DLD1 (cell line): ENCODE data around the gene PON3.
"Not testable (repeated sequence)": the region's sequence is repeated elsewhere in the genome, so short reads cannot be mapped to it uniquely, and the experiment has no call there.

Experiments used
- in situ Hi-C: cut with HindIII; loops from 2 replicates; pipeline ENCODE4 v1.10.0; 2017; ENCODE audit warnings: low sequenced_read_pairs

PON3 gene

DNA sequence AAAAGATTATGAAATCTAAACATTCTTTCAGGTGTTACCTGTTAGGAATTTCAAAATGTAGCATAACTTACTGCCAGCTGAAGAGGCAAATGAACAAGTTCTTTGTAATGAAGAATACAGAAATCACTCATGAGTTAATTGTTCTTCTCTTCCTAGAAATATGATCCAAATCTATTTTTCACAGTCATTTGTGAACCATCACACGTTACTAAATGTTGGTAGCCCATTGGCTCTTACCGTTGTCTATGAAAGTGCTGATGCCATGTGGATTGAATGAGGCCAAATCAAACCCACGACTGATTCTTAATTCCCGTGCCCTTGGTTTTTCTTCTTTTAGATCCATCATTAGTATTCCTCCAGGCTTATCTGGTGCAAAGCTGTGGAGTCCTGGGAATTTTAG is 15.9 kb upstream of the PON3 start:
- in situ Hi-C loops, result no loop called here

DNA sequence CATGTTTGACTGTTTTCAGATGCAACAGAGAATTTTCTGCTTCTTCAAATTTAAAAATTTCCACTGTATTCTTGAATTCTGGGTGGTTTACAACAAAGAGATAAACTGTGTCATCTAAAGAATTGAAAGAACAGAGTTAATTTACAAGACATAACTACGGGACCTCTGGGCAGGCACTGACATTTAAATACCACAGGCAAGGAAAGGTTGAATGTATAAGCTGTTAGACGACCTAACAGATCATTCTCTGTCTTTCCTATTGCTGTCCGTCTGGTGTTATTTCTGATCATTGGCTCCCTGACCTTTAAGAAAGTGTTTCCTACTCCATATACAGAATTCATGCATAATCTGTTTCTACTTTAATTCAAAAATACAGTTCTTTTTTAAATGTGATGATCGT is 15.5 kb upstream of the PON3 start:
- in situ Hi-C loops, result no loop called here

DNA sequence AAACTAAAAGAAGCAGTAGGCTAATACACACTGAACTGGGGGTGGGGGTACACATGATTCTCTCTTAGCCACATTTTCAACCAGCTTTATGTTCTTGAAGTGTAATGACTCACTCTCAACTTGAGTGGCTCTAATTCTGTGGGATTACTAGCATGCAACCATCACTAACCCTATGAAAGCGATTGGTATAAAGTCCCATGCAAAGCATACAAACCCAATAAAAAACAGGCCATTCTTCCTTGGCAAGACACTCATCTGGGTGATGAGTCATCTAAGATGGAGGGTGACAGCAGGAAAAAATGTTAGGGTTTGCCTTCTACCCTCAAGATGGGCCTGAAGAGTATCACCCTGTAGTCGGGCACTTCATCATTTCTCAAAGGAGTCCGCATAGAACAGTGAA is 14.9 kb upstream of the PON3 start:
- in situ Hi-C loops, result no loop called here

DNA sequence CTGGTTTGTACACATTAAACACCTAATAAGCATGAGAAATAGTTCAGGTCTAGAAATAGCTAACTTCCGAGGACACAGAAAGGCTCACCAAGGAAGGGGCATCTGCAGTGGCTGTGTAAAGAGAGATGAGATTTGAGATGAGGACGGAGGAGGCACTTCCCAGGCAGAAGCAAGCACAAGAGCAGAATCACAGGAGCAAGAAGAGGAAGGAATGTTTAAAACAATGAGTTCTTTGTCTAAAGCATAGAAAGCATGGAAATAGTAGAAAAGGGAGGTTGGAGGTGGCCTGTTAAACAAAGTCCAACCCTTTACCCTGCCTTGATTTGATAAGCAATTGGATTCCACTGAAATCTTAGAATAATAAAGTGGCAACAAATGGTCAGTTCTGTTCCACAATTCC is 11.6 kb upstream of the PON3 start:
- in situ Hi-C loops, result loop anchor here (5.0 kb wide), 1 partner anchor 80 kb away; the partner anchor contains the start of gene ASB4

DNA sequence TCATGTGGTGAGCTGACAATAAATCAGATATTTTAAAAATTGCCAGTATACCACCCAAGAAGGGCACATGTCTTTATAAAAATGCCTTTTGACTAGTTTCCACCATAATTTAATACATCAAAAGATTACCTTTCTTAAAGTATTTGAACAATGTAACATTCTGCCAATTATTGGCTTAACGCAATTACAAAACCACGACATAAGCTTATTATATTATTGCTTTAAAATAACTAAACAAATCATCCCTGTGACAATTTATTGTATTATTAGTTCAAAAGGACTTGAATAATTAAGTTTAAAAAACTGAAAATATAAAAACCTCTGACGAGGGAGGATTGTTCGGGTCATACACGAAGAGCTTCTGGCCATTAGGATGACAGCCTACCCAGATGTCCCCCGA is 9.6 kb upstream of the PON3 start:
- in situ Hi-C loops, result loop anchor here (5.0 kb wide), 1 partner anchor 82 kb away; the partner anchor contains the start of gene ASB4

DNA sequence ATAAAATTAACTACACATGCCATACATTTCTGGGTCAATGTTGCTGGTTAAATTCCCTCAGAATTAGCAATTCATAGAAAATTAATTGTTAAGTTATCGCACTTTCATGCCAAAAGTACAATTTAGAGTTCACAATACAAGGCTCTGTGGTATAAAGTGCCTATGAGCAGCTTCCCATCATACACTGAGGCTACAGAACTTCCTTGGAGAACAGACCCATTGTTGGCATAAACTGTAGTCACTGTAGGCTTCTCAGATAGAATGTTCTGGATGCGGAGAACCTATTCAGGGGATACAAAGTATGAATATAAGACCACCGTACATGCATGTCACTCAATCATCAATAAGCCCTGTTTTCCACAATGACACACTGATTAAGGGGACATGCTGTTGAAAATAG is 9.0 kb upstream of the PON3 start:
- in situ Hi-C loops, result loop anchor here (5.0 kb wide), 1 partner anchor 82 kb away; the partner anchor contains the start of gene ASB4

DNA sequence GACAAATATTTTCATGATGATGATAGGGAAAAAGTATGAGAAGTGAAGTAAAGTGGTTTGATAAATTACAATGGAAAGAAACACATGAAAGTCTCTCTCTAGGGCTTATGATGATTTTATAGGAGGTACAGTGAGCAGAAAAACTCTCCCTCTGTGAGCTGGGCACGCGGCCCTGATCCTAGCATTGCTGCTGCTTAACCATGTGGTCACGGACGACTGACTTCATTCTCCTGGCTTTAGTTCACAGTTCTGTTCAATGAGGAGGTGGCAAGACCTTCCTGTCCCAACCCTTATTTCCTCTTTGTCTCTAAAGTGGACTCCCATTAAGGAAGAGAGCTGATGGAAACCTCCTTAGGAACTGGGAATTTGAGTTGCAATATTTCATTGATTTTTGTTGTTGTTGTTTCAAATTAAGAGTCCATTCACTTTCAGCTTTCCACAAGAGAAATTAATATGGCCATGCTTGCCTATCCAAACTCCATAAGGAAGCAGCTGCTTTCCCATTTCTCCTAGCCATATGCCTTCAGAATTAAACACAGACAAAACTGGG is 8.2 kb upstream of the PON3 start:
- in situ Hi-C loops, result no loop called here

DNA sequence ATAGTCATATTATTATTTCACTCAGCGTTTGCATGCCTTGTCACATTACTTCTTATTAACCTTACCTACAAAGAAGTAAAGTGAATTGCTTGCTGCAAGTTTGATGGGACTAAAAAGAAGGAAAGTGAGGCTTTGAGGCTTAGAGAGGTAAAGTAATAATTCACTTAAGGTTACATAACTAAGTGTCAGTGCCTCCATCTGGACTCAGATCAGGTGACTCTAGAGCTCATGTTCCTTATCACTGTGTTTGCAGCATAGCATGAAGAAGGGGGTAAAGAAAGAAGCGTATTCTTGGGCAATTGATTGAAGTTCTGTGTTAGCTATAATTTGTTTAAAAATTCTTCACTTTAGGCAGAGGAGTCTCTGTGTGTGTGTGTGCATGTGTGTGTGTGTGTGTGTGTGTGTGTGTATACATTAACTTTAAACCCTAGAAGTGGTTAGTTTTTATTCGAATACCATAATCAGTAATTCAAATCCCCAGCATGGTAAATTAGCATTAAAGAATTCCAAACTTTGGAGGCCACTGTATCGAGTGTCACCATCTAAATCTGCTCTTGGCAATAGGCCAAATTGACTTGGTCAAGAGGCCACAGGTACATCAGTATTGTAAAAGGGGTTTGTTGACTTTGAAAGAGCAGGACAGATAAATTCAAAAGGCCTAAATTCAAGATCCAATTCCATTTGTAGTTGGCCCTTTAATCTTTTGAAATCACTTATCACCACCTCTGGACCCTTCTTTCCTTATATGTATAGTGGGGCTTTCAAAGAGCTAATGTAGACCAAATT is 2.2 kb upstream of the PON3 start:
- in situ Hi-C loops, result no loop called here

DNA sequence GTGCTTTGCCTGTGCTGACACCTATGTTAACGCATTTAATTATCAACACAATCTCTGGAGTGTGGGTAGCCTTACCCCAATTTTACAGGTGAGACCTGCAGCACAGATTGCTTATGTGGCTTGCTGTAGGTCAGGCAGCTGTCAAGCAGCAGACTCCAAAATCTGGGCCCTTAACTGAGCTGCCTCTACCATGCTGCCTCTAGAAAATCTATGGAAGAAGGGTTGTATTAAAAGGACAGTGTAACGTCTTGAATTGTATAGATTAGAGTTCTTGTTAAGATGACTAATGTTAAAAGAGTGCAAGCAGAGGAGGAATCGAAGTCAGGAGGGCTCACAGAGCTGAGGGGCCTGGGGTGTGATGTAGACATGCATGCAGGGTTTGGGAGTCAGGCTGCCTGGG is 1.2 kb upstream of the PON3 start:
- in situ Hi-C loops, result no loop called here

DNA sequence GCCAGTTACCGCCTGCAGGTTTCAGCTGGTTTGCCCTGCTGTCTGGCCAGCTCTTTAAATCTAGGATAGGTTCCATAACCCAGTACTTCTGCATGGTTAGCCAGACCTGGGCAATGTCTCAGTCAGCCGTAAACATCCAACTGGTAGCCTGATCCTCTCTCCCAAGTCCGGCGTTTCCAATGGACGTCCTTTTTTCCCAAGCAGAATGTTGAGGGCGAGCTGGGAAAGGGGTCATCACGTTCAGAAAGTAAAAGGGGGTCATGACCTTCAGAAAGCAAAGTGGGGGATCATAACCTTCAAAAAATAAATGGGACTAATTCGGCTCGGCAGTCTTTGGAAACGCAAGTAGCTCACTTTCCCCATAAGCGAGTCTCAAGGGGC is 430 bp downstream of the PON3 start:
- in situ Hi-C loops, result no loop called here

DNA sequence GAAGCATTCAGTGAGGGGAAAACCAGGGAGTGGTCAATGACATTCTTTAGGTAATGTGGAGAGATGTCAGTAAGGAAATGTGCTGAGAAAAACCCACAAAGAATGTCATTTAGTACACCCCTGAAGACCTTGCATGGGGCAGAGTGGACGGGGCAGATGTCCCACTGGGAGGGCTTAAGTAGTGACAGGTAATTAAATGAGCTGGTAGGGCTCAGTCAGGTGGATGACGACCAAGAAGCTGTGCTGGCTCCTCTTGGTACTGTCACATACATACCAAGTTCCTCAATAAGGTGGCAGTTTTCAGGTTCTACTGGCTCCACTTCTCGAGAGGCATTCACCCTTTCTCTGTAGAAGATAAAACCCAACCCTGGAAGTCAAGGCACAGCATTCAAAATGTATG is 1.8 kb downstream of the PON3 start:
- in situ Hi-C loops, result no loop called here

DNA sequence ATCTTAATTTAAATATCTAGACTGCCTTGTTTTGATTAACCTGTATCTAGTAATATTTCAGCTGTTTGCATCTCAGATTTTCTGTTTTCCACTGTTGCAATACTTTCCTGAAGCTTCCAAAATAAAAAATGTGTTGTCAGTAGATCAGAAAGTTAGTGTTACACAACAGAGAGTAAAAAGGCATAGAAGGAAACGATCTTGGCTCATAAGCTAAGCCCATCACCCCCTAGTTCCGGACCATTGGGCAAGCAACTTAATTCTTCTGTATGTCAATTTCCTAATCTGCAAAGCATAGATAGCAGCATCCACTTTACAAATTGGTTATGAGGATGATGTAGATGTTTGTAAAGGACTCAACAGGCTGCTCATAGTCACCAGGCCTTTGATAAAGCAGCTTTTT is 4.4 kb downstream of the PON3 start:
- in situ Hi-C loops, result no loop called here

DNA sequence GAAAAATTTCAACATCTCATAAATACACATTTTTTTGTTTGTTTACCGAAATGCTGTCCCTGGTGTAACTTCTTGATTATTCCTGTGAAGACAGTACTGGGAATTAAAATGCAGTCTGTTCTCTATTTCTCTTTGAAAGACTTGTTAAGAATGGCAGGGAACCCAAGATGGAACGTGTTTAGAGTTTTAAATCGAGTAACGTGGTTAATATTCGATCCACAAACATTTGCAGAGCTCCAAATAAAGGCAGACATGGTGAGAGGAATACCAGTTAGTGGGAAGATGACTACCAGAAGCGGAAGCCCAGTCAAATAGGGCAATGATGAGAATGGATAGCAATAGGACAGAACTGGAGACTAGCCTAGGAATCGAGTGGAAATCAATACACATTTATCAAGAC is 6.7 kb downstream of the PON3 start:
- in situ Hi-C loops, result no loop called here

DNA sequence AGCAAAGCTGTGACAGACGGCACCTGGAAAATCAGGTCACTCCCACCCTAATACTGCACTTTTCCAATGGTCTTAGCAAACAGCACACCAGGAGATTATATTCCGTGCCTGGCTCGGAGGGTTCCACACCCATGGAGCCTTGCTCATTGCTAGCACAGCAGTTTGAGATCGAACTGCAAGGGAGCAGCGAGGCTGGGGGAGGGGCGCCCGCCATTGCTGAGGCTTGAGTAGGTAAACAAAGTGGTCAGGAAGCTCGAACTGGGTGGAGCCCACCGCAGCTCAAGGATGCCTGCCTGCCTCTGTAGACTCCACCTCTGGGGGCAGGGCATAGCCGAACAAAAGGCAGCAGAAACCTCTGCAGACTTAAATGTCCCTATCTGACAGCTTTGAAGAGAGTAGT is 16.7 kb downstream of the PON3 start:
- in situ Hi-C loops, result not testable (repeated sequence)

DNA sequence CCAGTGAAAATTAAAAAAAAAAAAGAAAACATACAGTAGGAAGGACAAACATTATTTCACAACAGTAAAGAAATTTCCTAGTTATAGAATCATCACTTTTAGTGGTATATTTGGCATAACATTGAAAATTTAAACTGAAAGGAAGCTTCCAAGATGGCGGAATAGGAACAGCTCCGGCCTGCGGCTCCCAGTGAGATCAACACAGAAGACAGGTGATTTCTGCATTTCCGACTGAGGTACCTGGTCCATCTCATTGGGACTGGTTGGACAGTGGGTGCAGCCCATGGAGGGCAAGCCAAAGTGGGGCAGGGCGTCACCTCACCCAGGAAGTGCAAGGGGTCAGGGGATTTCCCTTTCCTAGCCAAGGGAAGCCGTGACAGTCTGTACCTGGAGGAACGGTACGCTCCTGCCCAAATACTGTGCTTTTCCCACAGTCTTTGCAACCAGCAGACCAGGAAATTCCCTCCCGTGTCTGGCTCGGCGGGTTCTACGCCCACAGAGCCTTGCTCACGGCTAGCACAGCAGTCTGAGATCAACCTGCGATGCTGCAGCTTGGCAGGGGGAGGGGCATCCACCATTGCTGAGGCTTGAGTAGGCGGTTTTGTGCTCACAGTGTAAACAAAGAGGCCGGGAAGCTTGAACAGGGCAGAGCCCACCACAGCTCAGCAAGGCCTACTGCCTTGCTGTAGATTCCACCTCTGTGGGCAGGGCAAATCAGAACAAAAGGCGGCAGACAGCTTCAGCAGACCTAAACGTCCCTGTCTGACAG is 19.4 kb downstream of the PON3 start:
- in situ Hi-C loops, result no loop called here

DNA sequence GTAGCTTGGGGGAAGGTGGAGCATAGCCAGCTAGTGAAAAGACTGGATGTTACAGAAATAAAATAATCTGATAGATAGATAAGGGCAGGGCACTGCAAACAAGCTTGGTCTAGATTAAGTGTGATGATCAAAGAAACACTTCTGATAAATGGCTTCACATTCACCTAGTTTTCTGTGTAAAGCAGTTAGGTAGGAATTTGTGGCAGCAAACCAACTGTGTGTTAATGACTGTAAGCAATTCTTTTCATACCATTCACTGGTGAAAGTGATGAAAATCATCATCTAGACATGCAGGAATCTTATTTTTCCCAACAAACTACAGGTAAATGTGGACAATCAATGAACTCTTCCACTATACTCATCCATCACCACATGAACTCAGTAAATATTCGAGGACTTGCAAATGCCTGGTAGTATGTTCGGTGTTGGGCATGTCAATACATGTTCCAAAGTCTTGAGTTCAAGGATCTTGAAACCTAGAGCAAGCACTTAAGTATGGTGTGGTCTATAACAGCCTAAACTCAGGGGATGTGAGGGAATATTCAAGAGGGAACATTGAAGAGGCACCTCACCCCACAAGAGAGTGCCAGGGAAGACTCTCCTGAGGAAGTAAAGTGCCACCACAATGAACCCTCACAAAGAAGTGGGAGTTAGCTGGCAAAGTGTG is 20.5 kb downstream of the PON3 start:
- in situ Hi-C loops, result no loop called here

DNA sequence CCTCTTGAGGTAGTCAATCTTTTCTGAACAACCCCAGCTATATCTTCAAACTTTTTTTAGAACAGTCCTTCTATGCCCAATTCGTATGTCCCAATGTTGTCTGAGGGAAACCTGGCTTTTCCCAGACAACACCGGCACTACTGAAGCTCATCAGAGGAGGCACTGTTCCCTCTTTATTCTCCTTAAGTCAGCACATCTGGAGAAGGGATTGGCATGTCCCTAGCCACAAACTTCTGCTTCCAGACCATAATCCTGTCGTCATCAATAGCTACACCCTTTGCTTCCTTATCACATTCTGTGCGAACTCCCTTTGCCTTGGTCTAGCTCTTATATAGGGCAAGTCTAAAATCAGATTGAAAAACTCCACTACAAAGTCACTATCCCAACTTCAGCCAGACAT is 22.9 kb downstream of the PON3 start:
- in situ Hi-C loops, result no loop called here

DNA sequence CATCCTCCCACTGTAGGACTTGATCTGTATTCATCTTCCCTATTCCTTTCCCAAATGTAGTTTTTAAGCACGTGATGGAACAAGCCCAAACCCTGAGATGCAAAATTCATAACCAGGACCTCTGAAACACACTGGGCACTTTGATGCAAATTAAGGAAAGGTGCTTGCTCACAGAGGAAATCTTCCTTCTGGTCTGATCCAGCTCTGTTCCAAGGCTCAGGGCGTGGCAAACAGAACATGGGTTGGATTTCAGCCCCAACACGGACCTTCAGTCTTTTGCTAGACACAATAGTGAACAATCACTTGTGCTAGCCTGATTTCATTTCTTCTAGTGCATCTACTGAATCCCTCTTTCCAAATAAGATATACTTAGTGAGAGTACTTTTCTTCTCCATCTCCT is 27.9 kb downstream of the PON3 start:
- in situ Hi-C loops, result no loop called here

DNA sequence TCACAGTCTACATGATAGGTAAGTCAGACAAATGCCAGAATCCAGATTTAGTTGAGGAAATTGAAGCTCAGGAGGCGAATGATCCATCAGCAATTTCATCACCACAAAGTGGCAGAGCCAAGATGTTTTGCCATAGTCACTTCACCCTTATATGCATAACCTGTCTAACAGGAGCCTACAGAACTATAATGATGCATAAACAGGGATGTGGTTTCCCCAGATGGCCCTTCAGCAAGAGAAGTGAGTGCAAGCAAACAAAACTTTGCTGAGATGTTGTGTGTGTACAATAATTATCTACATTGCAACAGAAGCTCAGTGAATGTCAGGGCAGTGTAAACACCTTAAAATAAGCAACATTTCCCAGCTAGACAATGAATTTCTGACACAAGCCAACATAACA is 28.6 kb downstream of the PON3 start:
- in situ Hi-C loops, result no loop called here

DNA sequence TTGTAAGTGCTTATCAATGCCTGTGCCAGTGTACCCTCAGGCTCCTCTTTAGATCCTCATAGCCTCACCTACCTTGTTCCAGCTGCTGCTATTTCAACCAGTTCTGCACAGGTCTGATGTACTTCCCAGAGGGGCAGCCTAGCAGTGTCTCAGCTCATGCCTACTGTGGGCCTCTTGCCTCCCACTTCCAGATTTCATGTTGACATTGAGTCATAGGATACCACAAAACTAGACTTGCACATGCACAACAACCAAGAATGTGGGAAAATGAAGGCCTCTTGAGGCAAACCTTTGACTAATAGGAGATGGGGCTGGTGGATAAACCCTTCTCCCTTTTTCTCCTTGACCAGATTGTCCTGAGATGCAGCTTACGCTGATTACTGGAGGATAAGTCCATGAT is 31.0 kb downstream of the PON3 start:
- in situ Hi-C loops, result no loop called here

DNA sequence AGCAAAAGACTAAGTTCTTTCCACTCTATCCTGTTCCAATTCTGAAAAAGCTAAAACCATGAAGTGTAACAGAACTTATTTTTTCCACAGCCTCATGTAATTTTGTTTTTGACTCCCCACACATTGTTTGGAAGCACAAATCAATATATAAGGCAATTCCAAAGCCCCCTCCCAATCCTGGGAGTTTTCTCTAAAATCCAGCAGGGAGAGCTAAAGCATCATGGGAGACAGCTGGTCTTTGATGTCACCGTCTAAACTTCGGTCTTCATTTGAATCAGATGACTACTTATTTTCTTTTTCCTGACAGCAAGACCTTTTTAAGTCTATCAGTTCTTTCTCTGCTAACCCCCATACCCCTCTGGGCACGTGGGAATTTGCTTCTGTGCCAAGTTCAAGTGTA is 38.6 kb downstream of the PON3 start:
- in situ Hi-C loops, result no loop called here
